Caco-2 (cell line): ENCODE measurements around the gene ARFGAP1. TPM values are rescaled to one million over a fixed set of nuclear protein-coding genes. Genes with fewer than 3 reads are reported as not detected.
A peak's percentile ranks its signal among the peaks of the same experiment; 100 is the strongest.

Source experiments
- BruUV-seq: library from RNA; stranded (reverse); fragments of 400-500 nt; replicated peaks from 2 replicates; lab custom pipeline; 2021; lab: Mats Ljungman, UMichigan
- CTCF ChIA-PET: fragments of 300-600 bp; sonication (Branson Sonifier 250); formaldehyde crosslinking; loops from one replicate; lab custom pipeline; 2022; ENCODE audit warnings: antibody characterized with exemption; lab: Charles Lee
- POLR2A ChIA-PET: fragments of 300-600 bp; sonication (Branson Sonifier 250); formaldehyde crosslinking; loops from one replicate; lab custom pipeline; 2022; ENCODE audit warnings: antibody characterized with exemption; lab: Charles Lee
- DNase-seq, 2 experiments: peaks; one replicate each; pipeline versions ENCODE4 v3.0.0 to v3.0.0-alpha.2; 2020 to 2022
- H3K27me3 ChIP-seq: replicated peaks from 2 replicates; pipeline ENCODE4 v1.6.0; 2011; ENCODE audit warnings: low read length; ENCODE audit not compliant: control insufficient read depth, insufficient read depth
- H3K36me3 ChIP-seq: 2 replicates; pipeline ENCODE4 v1.5.1; 2011; ENCODE audit warnings: low read length; ENCODE audit not compliant: control insufficient read depth, insufficient read depth
- H3K4me1 ChIP-seq: fragments of 250-450 bp; sonication (Bioruptor Pico); 2 replicates; pipeline ENCODE4 v1.5.1; 2020; ENCODE audit warnings: mild to moderate bottlenecking
- H3K4me3 ChIP-seq: 2 replicates; pipeline ENCODE4 v1.5.1; 2011; ENCODE audit warnings: low read depth, mild to moderate bottlenecking, control low read depth, low read length
- H3K9me3 ChIP-seq: fragments of 250-450 bp; sonication (Bioruptor Pico); 2 replicates; pipeline ENCODE4 v1.5.1; 2020; ENCODE audit warnings: mild to moderate bottlenecking, moderate library complexity
- H3K27ac Mint-ChIP-seq: one replicate; pipeline ENCODE4 v1.8.0; 2022; ENCODE audit warnings: mixed read lengths; ENCODE audit not compliant: unreplicated experiment
- H3K27me3 Mint-ChIP-seq: one replicate; pipeline ENCODE4 v1.8.0; 2022; ENCODE audit warnings: mixed read lengths; ENCODE audit not compliant: insufficient read depth, unreplicated experiment
- H3K36me3 Mint-ChIP-seq: one replicate; pipeline ENCODE4 v1.8.0; 2022; ENCODE audit warnings: mild to moderate bottlenecking, mixed read lengths; ENCODE audit not compliant: insufficient read depth, unreplicated experiment
- H3K4me1 Mint-ChIP-seq: one replicate; pipeline ENCODE4 v1.8.0; 2022; ENCODE audit warnings: low read depth, mixed read lengths; ENCODE audit not compliant: unreplicated experiment
- H3K4me3 Mint-ChIP-seq: one replicate; pipeline ENCODE4 v1.8.0; 2022; ENCODE audit warnings: mild to moderate bottlenecking, moderate library complexity, mixed read lengths; ENCODE audit not compliant: unreplicated experiment
- H3K9me3 Mint-ChIP-seq: one replicate; pipeline ENCODE4 v1.8.0; 2022; ENCODE audit warnings: mixed read lengths; ENCODE audit not compliant: unreplicated experiment
- CTCF ChIP-seq, 2 experiments: fragments of 200-600 bp in 1 of 2; IDR thresholded peaks; 1 replicate in 1 of 2; 2 replicates in 1 of 2; pipeline versions ENCODE4 v1.5.1 to v1.8.0; 2011 to 2022; ENCODE audit warnings: antibody characterized with exemption in 1 of 2, control low read depth in 1 of 2, inconsistent platforms in 1 of 2, low read depth in 1 of 2, low read length in 1 of 2, mild to moderate bottlenecking in 1 of 2, moderate library complexity in 1 of 2; ENCODE audit not compliant: insufficient read depth in 1 of 2, severe bottlenecking in 1 of 2, unreplicated experiment in 1 of 2
- intact Hi-C: fragments of 100-400 bp; cut with micrococcal nuclease; formaldehyde crosslinking; loops from one replicate; pipeline ENCODE4 v1.10.0; 2022; ENCODE audit not compliant: unreplicated experiment
- total RNA-seq: library from RNA; stranded (reverse); gene quantifications from 2 replicates; pipeline ENCODE4 v1.2.3, GENCODE V29; 2022

Gene ARFGAP1
- total RNA-seq, 1 experiment from 2014 or later, result 275 TPM

DNA sequence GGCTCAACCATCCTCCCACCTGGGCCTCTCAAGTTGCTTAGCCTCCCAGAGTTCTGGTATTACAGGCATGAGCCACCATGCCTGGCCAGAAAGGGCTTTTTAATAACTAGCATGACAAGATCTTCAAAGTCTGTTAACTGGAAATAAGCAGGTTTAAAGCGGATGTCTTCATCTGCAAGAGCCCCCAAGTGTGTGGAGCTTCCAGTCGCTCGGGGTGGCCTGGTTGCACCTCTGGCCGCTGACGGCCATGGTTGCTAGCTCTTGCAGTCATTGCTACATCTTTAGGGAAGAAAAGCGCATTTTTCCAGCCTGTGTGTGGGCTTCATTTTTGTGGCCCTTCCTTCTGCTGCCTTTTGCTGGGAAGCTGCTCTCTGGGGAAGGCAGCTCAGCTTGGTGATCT is 7.8 kb downstream of the ARFGAP1 start:
- Mint-ChIP-seq H3K27me3 (no peaks in the 10 kb centered on the region), H3K9me3 (no peaks in the 10 kb centered on the region), H3K36me3 (peaks cover 99% of the 10 kb centered on the region), H3K27ac (no peak overlapping the region), H3K4me3 (no peak overlapping the region), H3K4me1 (no peaks in the 10 kb centered on the region)
- no peak overlapping the region for H3K4me3 ChIP-seq
- no peaks in the 10 kb centered on the region for H3K27me3 ChIP-seq
- H3K36me3 ChIP-seq, result peaks cover 16% of the 10 kb centered on the region
- CTCF ChIA-PET, result interaction anchor here (0.6 to 4.4 kb wide), 6 partner anchors 10 to 226 kb away, joined by 3 to 30 read pairs (median 4); partner anchors contain the start of gene YTHDF1
- POLR2A ChIA-PET, result no interaction called here
- no peak for TF ChIP-seq CTCF (IDR thresholded peaks at IDR 0.05; ENCODE audit: insufficient read depth in 1 of 2, low read depth in 1 of 2, low read length in 1 of 2, severe bottlenecking in 1 of 2, unreplicated experiment in 1 of 2)
- DNase-seq, result no peak
- H3K4me1 ChIP-seq, result no peaks in the 10 kb centered on the region
- intact Hi-C loops, result no loop called here
- H3K9me3 ChIP-seq, result no peaks in the 10 kb centered on the region
- no TSS peak for BruUV-seq

DNA sequence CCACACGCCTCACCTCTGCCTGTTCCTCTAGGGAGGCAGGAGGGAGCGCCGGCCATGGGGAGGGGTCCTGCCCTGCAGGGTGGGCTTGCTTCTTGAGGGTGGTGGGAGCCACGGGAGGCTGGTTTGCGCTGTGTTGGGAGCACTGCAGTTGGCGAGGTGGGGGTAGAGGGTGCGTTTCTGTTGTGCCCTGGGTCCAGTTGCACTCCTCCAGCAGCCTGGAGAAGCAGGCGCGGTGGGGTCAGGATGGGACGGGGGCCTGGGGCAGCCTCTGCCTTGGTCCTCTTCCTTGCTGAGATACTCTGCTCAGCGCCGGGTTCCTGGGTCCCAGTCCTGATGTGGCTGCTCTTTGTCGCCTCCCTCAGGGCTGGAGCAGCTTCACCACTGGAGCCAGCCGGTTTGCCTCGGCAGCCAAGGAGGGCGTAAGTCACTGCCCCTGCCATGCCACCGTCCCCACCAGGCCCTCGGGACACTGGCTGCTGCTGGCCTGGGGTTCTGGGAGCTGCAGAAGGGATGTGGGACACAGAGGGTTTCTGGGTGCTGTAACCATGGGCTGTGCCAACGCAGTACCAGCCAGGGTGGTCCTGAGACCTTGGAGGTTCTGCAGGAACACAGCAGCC is 8.4 kb downstream of the ARFGAP1 start:
- peak in 1 of 2 experiments; percentile 64 for DNase-seq
- ChIA-PET POLR2A (interaction anchor here (0.6 kb wide), 1 partner anchor 45 kb away, joined by 3 read pairs; the partner anchor contains the start of gene BIRC7), CTCF (interaction anchor here (0.6 to 4.4 kb wide), 10 partner anchors 10 to 257 kb away, joined by 3 to 30 read pairs (median 3); partner anchors contain the start of gene YTHDF1)
- H3K36me3 Mint-ChIP-seq, result peaks cover 99% of the 10 kb centered on the region
- Histone ChIP-seq H3K27me3 (no peaks in the 10 kb centered on the region), H3K9me3 (no peaks in the 10 kb centered on the region), H3K4me1 (no peaks in the 10 kb centered on the region), H3K36me3 (peaks cover 16% of the 10 kb centered on the region), H3K4me3 (no peak overlapping the region)
- no peak overlapping the region for H3K27ac Mint-ChIP-seq
- BruUV-seq, result no TSS peak
- H3K4me3 Mint-ChIP-seq, result no peak overlapping the region
- no peaks in the 10 kb centered on the region for H3K9me3 Mint-ChIP-seq
- intact Hi-C loops, result no loop called here
- H3K4me1 Mint-ChIP-seq, result no peaks in the 10 kb centered on the region
- H3K27me3 Mint-ChIP-seq, result no peaks in the 10 kb centered on the region
- peak; percentile 61 to 79 for TF ChIP-seq CTCF (IDR thresholded peaks at IDR 0.05; ENCODE audit: insufficient read depth in 1 of 2, low read depth in 1 of 2, low read length in 1 of 2, severe bottlenecking in 1 of 2, unreplicated experiment in 1 of 2)

DNA sequence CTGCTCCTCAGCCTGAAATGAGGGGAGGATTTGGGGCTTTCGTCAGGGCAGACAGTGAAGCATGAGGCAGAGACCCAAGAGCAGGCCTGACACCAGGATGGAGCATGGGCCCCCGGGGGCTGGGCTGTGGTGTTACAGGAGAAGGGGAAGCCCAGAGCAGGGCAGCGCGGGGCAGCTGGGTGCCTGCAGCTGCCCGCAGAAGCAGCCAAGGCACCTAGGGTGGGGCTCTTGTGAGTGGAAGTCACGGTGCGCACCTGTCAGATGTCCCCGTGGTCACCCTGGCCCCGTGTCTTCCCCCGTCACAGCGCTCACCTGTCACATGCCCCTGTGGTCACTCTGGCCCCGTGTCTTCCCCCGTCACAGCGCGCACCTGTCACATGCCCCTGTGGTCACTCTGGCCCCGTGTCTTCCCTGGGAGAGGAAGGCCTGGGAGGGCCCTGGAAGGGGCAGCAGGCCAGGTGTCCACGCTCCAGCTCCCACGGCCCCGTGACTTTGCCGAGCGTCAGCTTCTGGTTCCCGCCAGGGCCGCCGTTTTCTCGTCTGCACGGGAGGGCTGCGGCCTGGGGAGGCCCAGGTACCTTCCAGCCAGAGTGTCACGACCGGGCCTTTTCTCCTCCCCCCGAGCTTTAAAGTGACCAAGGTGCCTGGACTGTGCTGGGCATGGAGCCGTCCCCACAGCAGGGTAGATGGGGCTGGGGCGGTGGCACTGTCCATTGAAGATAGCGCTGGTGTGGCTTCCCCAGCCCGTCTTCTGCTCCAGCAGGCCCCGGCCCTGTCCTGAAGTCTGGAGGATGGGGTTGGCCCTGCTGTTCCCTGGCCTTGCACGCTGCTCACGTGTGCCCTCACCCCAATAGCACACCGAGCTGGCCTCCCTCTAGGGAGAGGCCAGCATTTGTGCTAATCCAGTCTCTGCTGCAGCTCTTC is 9.4 kb downstream of the ARFGAP1 start:
- intact Hi-C loops, result no loop called here
- Histone ChIP-seq H3K36me3 (peaks cover 15% of the 10 kb centered on the region), H3K4me1 (no peaks in the 10 kb centered on the region), H3K27me3 (no peaks in the 10 kb centered on the region), H3K4me3 (no peak overlapping the region), H3K9me3 (no peaks in the 10 kb centered on the region)
- no peak for TF ChIP-seq CTCF (IDR thresholded peaks at IDR 0.05; ENCODE audit: insufficient read depth in 1 of 2, low read depth in 1 of 2, low read length in 1 of 2, severe bottlenecking in 1 of 2, unreplicated experiment in 1 of 2)
- Mint-ChIP-seq H3K27ac (peak overlapping the region; percentile 72), H3K4me1 (no peaks in the 10 kb centered on the region), H3K9me3 (no peaks in the 10 kb centered on the region), H3K36me3 (peaks cover 99% of the 10 kb centered on the region), H3K4me3 (no peak overlapping the region), H3K27me3 (no peaks in the 10 kb centered on the region)
- ChIA-PET POLR2A (interaction anchor here (0.6 kb wide), 1 partner anchor 46 kb away, joined by 3 read pairs; the partner anchor contains the start of gene BIRC7), CTCF (interaction anchor here (0.6 to 4.4 kb wide), 7 partner anchors 9 to 59 kb away, joined by 3 to 30 read pairs (median 3); no protein-coding TSS in a partner anchor)
- no TSS peak for BruUV-seq
- DNase-seq, result no peak
